Measurements from ENCODE around the gene ATP4A.

Gene ATP4A

GRCh38 chr19:35553385-35554000 lies 10.0 kb downstream of the ATP4A start:
- CTCF ChIA-PET: no interaction called here
- no peak for DNase-seq (ENCODE audit: low read depth, low spot score)
- TF ChIP-seq CTCF (IDR thresholded peaks at IDR 0.05; ENCODE audit: insufficient read depth, low read length, missing control alignments): no peak
- POLR2A ChIA-PET: no interaction called here
- no peak overlapping the region for H3K4me3 ChIP-seq (ENCODE audit: low read depth, low read length)

DNA sequence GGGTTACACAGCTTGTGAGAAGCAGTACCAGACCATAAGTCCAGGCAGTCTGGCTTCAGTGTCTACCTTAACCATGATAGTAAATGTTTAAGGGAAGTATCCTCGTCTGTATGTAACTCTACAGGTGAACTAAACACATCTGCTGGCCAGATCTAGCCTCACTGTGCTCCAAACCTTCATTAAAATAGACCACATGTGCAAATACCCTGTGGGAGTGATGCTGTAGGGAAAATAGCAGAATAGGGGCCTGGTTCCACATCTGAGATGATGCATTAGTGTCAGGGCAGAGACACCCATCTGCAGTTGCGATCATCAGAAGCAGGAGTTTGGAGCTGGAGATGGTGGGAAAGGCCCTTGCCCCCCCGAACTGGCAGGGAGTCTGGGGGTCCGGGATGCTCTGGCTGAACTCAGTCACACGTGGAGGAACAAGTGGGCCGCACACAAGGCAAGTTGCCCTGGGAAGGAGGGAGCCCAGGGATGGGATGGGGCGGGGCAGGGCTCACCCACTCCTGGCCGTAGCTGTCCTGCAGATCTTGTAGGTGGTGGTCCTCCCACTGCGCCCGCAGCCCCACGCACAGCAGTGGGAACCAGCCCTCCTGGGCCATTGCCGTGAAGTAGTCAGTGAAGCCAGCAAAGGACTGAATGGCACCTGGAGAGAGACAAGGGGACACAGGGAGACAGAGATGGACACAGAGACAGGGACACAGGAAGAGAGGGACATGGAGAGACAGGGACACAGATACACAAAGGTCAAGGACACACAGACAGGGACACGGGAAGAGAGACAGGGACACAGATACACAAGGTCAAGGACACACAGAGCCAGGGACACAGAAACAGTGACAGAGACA lies 10.7 kb downstream of the ATP4A start:
- POLR2A ChIA-PET: no interaction called here
- no peak for TF ChIP-seq CTCF (IDR thresholded peaks at IDR 0.05; ENCODE audit: insufficient read depth, low read length, missing control alignments)
- H3K4me3 ChIP-seq (ENCODE audit: low read depth, low read length): no peak overlapping the region
- no peak for DNase-seq (ENCODE audit: low read depth, low spot score)
- CTCF ChIA-PET: interaction anchor here (1.1 kb wide), 1 partner anchor 166 kb away, joined by 3 read pairs; no protein-coding TSS in a partner anchor

- no peak for TF ChIP-seq CTCF (IDR thresholded peaks at IDR 0.05; ENCODE audit: insufficient read depth, low read length, missing control alignments)
- H3K4me3 ChIP-seq (ENCODE audit: low read depth, low read length): no peak overlapping the region
- ChIA-PET POLR2A (no interaction called here), CTCF (no interaction called here)
- DNase-seq (ENCODE audit: low read depth, low spot score): no peak
Observed at GRCh38 chr19:35551091-35551810, 12.2 kb downstream of the ATP4A start.

GRCh38 chr19:35549879-35550523 lies 13.5 kb downstream of the ATP4A start:
- TF ChIP-seq CTCF (IDR thresholded peaks at IDR 0.05; ENCODE audit: insufficient read depth, low read length, missing control alignments): no peak
- DNase-seq (ENCODE audit: low read depth, low spot score): no peak
- H3K4me3 ChIP-seq (ENCODE audit: low read depth, low read length): no peak overlapping the region
- ChIA-PET POLR2A (interaction anchor here (0.6 kb wide), 1 partner anchor 16 kb away, joined by 3 read pairs; no protein-coding TSS in a partner anchor), CTCF (interaction anchor here (0.8 to 4.4 kb wide), 17 partner anchors 8 to 269 kb away, joined by 3 to 44 read pairs (median 8); partner anchors contain the start of genes ATP4A and COX6B1)

GRCh38 chr19:35549174-35549788 lies 14.2 kb downstream of the ATP4A start:
- CTCF ChIA-PET: interaction anchor here (0.8 to 4.4 kb wide), 32 partner anchors 9 to 270 kb away, joined by 3 to 44 read pairs (median 6); partner anchors contain the start of genes ATP4A, COX6B1 and HAUS5
- peak; percentile 57 for TF ChIP-seq CTCF (IDR thresholded peaks at IDR 0.05; ENCODE audit: insufficient read depth, low read length, missing control alignments)
- no peak overlapping the region for H3K4me3 ChIP-seq (ENCODE audit: low read depth, low read length)
- no peak for DNase-seq (ENCODE audit: low read depth, low spot score)
- POLR2A ChIA-PET: no interaction called here
